Hindlimb muscle (tissue), 1 donor: Measurements from ENCODE around the gene TMX4. TPM values are rescaled to one million over a fixed set of nuclear protein-coding genes. Genes with fewer than 3 reads are reported as not detected.
"Not testable (repeated sequence)": the region's sequence is repeated elsewhere in the genome, so short reads cannot be mapped to it uniquely, and the experiment has no call there.

Experiments used
- DNase-seq: peaks from one replicate; pipeline ENCODE4 v3.0.0-alpha.2; 2013
- polyA plus RNA-seq: library from polyadenylated mRNA; unstranded; fragments of 120-200 nt; gene quantifications from one replicate; pipeline ENCODE4 v1.2.1, GENCODE V29; 2013; ENCODE audit not compliant: insufficient read length

Gene TMX4, protein sequence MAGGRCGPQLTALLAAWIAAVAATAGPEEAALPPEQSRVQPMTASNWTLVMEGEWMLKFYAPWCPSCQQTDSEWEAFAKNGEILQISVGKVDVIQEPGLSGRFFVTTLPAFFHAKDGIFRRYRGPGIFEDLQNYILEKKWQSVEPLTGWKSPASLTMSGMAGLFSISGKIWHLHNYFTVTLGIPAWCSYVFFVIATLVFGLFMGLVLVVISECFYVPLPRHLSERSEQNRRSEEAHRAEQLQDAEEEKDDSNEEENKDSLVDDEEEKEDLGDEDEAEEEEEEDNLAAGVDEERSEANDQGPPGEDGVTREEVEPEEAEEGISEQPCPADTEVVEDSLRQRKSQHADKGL
- 17.5 TPM for polyA plus RNA-seq

DNA sequence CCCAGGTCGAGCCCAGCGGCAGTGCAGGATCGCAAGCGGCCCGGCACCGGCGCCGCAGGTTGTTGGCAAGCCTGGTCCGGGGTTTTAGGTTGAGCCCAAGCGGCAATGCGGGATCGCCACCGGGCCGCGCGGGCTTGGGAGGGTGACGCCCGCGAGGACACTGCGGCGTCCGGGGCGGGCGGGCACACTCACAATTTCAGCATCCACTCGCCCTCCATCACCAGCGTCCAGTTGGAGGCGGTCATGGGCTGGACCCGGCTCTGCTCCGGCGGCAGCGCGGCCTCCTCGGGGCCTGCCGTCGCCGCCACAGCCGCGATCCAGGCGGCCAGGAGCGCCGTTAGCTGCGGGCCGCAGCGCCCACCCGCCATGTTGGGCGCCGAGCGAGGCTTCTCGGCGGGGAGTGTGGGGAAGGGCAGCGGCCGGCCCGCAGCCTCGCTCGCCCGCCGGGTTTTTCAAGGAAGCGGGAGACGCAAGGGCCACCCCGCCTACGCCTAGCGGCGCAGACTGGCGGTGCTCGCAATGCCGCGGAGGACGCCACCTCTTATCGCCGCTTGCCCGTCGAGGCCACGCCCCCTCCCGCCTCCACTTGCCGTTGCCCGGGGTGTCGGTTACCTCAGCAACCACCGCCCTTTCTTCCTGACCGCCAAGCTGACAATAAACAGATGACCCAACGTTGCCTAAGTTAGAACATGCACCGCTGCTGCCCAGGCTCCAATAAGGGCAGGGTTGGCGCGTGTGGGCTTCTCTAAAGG lies at the start of gene TMX4:
TMX4 (minus strand) TSS at position 516 of the 752 bp plus-strand sequence; CDS start at position 368, 148 bp downstream.
- peak; percentile 89 for DNase-seq

DNA sequence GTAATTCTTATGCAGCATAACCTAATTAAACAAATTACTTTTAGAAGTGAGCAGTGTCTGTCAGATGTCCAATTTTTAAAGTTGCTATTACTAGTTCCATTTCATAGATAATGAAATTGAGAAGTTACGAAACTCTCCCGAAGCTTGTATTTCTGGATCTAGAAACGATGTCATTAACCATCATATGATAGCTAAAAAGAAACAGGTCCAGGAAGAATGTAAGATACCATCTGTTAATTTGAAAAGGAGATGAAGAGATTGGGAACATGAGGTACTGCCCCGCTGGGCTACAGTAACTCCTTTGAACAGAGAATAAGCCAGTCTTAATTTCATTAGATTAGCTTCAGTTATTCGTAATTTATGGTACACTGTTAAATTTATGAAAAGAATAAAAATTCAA lies 47.5 kb upstream of the TMX4 start:
- no peak for DNase-seq

- DNase-seq, result no peak
Observed at GRCh38 chr20:8066662-8067061, 47.1 kb upstream of the TMX4 start.

DNA sequence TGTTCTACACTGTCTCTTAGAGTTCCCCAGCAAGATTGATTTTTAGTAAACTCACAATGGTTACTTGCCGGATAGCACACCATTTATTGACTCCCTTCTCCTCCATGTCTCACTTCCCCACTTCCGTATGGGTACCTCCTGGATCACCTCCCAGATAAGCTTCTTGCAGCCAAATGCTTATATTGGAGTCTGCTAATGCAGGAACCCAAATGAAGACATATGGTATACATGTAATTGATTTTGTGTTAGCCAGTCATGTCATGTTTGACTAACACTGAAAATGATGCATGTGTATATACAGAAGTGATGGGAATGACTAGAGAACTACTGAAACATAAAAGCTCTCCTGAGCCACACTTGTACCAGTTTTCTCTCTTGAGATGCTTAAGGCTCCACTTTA lies 46.1 kb upstream of the TMX4 start:
- DNase-seq, result no peak

- no peak for DNase-seq
Observed at GRCh38 chr20:8062756-8063155, 43.2 kb upstream of the TMX4 start.

- DNase-seq, result no peak
Observed at GRCh38 chr20:8061861-8062518, 42.4 kb upstream of the TMX4 start.

- DNase-seq, result no peak
Observed at GRCh38 chr20:8060977-8061376, 41.4 kb upstream of the TMX4 start.

DNA sequence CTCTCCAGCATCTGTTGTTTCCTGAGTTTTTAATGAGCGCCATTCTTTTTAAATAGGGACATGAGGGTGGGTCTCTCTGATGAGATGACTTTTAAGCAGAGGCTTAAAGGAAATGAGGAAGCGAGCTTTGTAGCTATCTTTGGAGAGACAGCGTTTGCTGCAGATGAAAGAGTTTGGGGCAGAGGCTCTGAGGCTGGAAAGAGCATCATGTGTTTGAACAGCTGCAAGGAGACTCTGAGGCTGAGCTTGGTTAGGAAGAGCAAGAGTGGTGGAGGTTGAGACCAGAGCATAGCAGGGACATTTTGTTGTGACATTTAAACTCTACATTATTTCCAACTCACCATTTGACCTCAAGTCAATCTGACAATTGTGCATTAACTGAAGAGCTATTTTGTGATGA lies 38.3 kb upstream of the TMX4 start:
- no peak for DNase-seq

DNA sequence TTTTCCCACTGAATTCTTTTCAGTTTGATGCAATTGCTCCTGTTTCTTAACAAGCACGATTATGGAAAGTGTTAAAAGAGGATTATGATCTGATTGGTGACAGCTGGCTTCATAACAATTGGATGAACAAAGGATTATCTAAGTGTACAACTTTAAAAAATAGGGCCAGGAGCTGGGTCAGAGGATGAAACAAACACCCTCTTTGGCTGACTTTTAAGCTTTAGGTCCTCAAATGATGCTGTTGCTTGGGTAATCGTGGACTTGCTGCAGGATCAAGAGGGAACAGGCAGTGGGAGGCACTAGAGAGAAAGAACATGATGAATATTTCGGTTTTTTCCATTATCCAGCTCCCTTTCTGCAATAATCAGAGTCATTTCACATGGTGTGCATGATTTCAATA lies 35.5 kb upstream of the TMX4 start:
- DNase-seq, result no peak

DNA sequence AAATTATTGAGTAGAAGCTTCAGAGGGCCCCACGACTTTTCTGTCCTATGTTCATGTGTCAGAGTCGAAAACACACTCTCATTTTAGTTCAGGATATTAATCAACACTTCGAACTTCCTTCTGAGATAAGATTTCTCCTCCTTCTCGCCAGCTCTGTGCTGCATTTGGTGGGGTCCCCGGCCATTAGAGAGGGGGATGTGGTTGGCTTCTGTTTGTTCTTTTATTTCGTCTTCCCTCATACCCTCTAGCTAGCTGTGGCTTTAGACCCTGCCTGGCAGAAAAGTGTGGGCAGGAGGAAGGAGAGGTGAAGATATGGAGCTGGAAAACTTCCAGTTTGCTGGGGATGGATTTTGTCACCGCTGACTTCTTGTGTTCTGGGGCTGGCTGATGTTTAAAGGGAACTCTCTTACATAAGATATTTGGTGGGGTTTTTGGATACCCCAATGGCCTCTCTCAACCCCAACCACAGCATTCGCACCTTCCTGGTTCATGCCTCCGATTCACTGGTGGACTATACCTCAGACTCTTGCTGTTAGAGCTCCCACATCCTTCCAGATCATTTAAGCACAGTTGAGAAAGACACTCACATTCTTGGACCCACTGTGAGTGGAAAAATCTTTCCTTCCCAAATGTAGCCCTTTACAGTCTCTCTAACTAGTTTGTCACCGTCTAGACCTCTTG lies 30.7 kb upstream of the TMX4 start:
- DNase-seq, result no peak

GRCh38 chr20:8049310-8049709 lies 29.7 kb upstream of the TMX4 start:
- DNase-seq, result no peak

DNA sequence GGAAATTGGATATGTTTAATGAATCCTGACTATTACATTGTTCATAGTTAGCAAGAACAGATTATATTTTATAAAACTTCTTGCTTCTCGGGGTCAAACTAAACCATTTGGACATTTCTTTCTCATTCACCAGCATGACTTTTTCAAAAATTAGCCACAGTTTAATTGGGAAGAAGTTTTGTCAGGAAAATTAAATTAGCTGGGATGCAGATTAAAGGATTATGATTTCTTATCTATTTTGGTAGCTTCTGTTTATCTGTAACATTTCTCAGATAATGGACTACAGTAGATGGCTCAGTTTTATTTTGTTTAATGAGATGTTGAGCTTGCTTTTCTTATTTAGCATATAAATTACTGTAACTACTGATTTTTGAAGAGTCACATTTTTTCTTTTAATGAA lies 26.4 kb upstream of the TMX4 start:
- DNase-seq, result no peak

GRCh38 chr20:8043687-8044282 lies 24.2 kb upstream of the TMX4 start:
- DNase-seq, result peak; percentile 50

DNA sequence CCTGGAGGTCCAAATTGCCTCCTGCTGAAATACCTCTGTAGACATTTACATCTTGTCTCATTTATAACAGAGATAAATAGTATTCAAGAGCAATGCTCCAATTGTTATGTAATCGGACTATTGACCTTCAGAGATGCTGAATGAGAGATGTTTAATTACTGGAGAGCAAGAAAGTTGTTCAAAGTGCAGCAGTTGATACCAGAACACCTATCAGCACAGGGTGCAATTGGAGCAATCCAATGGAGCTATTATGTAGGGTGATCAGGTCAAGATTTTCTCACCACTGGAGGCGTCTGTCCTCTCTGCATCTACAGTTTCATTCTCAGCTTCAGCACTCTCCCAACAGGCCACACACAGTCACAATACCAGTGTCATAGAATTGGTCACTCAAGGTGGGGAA lies 19.5 kb upstream of the TMX4 start:
- DNase-seq, result no peak

DNA sequence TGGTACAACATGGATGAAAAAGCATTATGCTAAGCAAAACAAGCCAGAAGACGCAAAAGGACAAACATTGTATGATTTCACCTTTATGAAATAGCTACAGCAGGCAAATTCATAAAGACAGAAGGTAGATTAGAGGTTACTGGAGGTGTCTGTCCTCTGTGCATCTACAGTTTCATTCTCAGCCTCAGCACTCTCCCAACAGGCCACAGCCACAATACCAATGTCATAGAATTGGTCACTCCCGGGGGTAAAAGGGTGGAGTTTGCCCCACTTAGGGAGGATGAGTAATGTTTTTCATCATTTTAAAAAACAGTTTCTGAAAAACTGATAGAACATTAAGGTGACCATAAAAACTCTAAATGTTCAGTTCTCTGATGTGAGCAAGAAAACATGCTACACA lies 17.2 kb upstream of the TMX4 start:
- no peak for DNase-seq

DNA sequence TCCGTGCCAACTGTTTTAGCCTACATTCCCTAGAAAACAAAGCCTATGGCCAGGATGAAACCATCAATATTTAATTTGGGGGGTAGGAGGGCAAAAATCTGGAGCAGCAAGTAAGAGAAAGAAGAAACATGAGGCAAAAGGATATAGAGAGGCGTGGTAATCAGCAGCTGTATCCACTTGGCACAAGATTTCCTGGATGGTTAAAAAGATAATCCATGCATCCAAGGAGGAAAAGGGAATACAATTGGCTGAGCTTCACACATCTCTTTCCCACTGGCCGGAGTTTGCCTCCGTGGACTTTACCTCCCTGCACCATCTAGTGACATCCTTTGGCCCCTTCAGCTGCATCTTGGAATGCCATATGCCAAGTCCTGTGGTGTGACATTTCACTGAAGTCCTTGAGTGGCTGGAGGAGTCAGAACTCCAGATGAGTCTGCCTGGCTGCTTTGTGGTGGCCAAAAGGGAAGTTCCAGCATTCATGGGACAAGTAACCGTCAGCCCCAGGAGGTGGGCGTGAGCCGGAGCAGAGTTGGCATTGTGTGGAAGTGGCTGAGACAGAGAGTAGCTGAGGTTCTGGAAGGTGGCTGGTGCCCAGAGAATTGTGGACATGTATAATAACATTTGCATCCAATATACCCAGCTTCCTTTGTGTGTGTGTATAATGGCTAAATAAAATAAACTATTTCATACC lies 13.7 kb upstream of the TMX4 start:
- DNase-seq, result no peak

- DNase-seq, result no peak
Observed at GRCh38 chr20:8032499-8032898, 12.9 kb upstream of the TMX4 start.

- not testable (repeated sequence) for DNase-seq
Observed at GRCh38 chr20:8031539-8031938, 12.0 kb upstream of the TMX4 start.

GRCh38 chr20:8021541-8022269 lies 2.1 kb upstream of the TMX4 start:
- no peak for DNase-seq

DNA sequence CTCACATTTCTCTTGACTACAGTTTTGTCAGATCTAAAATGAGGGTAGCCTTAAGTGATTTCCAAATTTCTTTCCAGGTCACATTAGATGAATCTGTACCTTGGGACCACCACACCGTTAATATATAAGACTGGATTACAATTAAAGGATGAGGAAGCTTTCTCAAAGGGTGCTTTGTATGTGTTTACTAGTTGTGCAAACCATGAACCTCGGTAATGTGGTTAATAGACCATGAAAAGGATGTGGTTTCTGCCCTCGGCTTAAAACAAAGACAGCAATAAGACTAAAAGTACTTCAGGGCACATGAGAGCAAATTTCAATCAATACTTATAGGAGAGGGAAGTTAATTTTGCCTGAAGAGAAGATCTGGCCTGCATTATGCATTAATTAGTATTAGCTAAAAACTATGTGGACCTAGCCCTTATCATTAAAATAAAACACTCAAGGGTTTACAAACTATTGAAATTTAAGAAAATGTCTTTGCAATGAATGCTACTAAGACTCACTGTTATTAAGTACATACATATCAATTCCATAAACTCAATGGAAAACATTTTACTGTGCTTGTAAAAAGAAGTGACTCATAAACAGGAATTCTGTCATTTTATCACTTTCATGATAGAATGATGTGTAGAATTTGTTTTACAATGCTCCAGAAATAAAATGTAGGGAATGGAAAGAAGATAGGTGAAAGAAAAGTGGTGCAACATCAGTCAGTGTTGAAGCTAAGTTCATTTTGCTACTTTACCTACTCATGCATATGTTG lies 936 bp upstream of the TMX4 start:
- no peak for DNase-seq

DNA sequence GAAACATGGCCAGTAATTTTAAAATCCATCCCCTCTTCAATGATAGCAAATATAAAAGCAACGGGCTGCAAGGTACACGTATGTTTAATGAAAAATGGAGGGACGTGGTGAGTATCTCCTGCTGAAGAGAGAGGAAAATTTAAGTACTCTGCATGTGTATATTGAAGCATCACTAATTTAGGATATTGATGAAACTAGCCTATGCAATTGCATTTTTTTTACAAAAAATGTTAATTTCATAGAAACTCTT lies 362 bp upstream of the TMX4 start:
- no peak for DNase-seq
